GM19463 (cell line): ENCODE measurements around the gene PSMA6.
A peak's percentile ranks its signal among the peaks of the same experiment; 100 is the strongest.

Experiments
- ATAC-seq: cut with Tn5 transposase; IDR thresholded peaks from one replicate; pipeline ENCODE4 v1.9.1; 2021; ENCODE audit warnings: mild to moderate bottlenecking, moderate library complexity; ENCODE audit not compliant: unreplicated experiment

The PSMA6 gene

GRCh38 chr14:35365130-35366055, 73.2 kb downstream of the PSMA6 start:
- peak; percentile 65 for ATAC-seq

DNA sequence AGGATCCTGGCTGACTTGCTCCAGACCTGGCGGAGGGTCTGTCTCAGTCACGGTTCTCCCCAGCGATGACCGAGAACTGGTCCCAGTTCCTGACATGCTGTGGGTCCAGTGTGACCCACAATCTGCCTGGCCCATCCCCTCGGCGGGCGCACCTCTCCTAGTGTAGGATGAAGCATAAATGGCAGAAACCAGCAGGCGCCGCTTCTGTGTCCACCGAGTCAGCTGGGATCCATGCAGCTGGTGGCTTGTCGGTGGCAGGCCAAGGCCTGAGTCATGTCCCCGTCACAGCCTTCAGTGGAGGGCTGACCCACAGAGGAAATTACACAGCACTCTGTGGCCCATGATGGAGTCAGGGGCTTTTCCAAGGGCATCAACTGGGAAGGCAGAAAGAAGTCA, 73.9 kb downstream of the PSMA6 start:
- no peak for ATAC-seq

DNA sequence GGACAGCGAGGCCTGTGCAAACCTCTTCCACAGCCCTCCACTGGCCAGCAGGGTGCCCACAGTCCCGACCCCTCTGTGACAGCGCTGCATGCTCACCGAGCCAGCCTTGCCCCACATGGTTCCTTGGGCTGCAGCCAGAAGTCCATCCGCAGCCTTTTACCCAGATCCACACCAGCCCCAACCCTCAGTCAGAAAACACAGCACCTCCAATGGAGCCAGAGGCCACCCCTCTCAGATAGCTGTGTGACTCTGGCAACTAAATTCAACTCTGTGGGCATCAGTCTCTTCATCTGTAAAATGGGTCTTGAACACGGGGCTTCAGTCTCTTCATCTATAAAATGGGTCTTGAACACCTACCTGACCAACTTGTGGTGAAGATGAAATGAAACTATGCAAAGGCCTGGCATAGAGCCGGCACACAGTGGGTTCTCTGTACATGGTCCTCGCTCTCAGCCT, 74.4 kb downstream of the PSMA6 start:
- ATAC-seq, result no peak

DNA sequence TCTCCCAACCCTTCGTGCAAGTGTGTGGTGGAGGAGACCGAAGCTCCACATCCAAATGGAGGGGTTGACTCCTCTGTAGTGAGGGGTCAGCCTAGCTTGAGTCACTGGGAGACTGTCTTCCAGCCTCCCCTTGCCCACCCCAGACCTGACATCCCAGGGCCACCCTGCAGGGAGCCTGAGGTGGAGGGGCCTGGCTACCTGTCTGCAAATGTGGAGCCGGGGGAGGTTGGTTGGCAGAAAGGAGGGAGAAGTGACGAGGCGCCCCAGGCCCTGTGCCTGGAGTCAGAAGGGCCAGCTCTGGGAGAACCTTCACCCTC, 74.8 kb downstream of the PSMA6 start:
- ATAC-seq, result no peak
